SK-N-SH (cell line): Measurements from ENCODE around the gene SH2B3. TPM values are rescaled to one million over a fixed set of nuclear protein-coding genes. Genes with fewer than 3 reads are reported as not detected.

Experiments
- CTCF ChIA-PET: fragments of 300-600, 350-600 bp; formaldehyde crosslinking; extraction: SDS; loops from one replicate; lab custom pipeline; 2021; lab: Yijun Ruan, JAX
- POLR2A ChIA-PET: fragments of 350-600 bp; sonication (Branson Sonifier 250); formaldehyde crosslinking; extraction: SDS; loops from one replicate; lab custom pipeline; 2020; ENCODE audit warnings: antibody characterized with exemption, inconsistent platforms; lab: Yijun Ruan, JAX
- DNase-seq: peaks from one replicate; pipeline ENCODE4 v3.0.0; 2012
- H2AFZ ChIP-seq: fragments of 200-600 bp; sonication (generic); 2 replicates; pipeline ENCODE4 v1.8.1; 2016; ENCODE audit warnings: antibody characterized with exemption, mild to moderate bottlenecking, low read depth
- H3F3A ChIP-seq: fragments of 200-600 bp; sonication (generic); replicated peaks from 2 replicates; pipeline ENCODE3; 2016; ENCODE audit warnings: antibody characterized with exemption, mild to moderate bottlenecking; ENCODE audit not compliant: insufficient read depth
- H3K27ac ChIP-seq, 2 experiments: fragments of 200-500 bp in 1 of 2; fragments of 200-600 bp in 1 of 2; sonication (Bioruptor generic) in 1 of 2; sonication (generic), shearing (Covaris generic) in 1 of 2; 2 replicates each; pipeline versions ENCODE4 v1.5.1 to v1.6.1; 2014 to 2016; ENCODE audit warnings: low read depth in 2 of 2, inconsistent platforms in 1 of 2, low read length in 1 of 2, mild to moderate bottlenecking in 1 of 2, mixed read lengths in 1 of 2
- H3K27me3 ChIP-seq: fragments of 200-600 bp; sonication (generic), shearing (Covaris generic); 2 replicates; pipeline ENCODE4 v1.6.1; 2016; ENCODE audit warnings: mixed run types; ENCODE audit not compliant: insufficient read depth
- H3K36me3 ChIP-seq, 2 experiments: fragments of 200-500 bp in 1 of 2; fragments of 200-600 bp in 1 of 2; sonication (Bioruptor generic) in 1 of 2; sonication (generic) in 1 of 2; replicated peaks in 1 of 2; 2 replicates each; pipeline versions ENCODE3 to v1.5.1; 2014 to 2016; ENCODE audit warnings: low read length in 1 of 2, mild to moderate bottlenecking in 1 of 2; ENCODE audit not compliant: insufficient read depth in 2 of 2, control insufficient read depth in 1 of 2
- H3K4me1 ChIP-seq, 2 experiments: fragments of 200-500 bp in 1 of 2; fragments of 200-600 bp in 1 of 2; sonication (Bioruptor generic) in 1 of 2; sonication (generic), shearing (Covaris generic) in 1 of 2; 2 replicates each; pipeline versions ENCODE4 v1.5.1 to v1.6.1; 2014 to 2016; ENCODE audit warnings: low read depth in 1 of 2, low read length in 1 of 2, mixed run types in 1 of 2; ENCODE audit not compliant: insufficient read depth in 2 of 2, control insufficient read depth in 1 of 2
- H3K4me2 ChIP-seq: fragments of 200-600 bp; sonication (generic), shearing (Covaris generic); 2 replicates; pipeline ENCODE4 v1.6.1; 2017; ENCODE audit warnings: mixed run types
- H3K4me3 ChIP-seq, 2 experiments: fragments of 200-500 bp in 1 of 2; fragments of 200-600 bp in 1 of 2; sonication (Bioruptor generic) in 1 of 2; sonication (generic), shearing (Covaris generic) in 1 of 2; 2 replicates each; pipeline versions ENCODE4 v1.5.1 to v1.8.1; 2014 to 2016; ENCODE audit warnings: low read depth in 2 of 2, inconsistent platforms in 1 of 2, low read length in 1 of 2, mild to moderate bottlenecking in 1 of 2, mixed read lengths in 1 of 2, moderate library complexity in 1 of 2
- H3K79me2 ChIP-seq: fragments of 200-600 bp; sonication (generic); 2 replicates; pipeline ENCODE4 v1.8.1; 2017; ENCODE audit warnings: mild to moderate bottlenecking; ENCODE audit not compliant: insufficient read depth
- H3K9ac ChIP-seq: fragments of 200-600 bp; sonication (generic); 2 replicates; pipeline ENCODE4 v1.6.1; 2017; ENCODE audit warnings: mixed run types
- H3K9me2 ChIP-seq: fragments of 200-600 bp; sonication (generic); 2 replicates; pipeline ENCODE4 v1.6.1; 2017; ENCODE audit warnings: mixed run types
- H3K9me3 ChIP-seq: fragments of 200-600 bp; sonication (generic); 2 replicates; pipeline ENCODE4 v1.6.1; 2017; ENCODE audit warnings: mixed run types, mild to moderate bottlenecking, moderate library complexity
- H4K20me1 ChIP-seq: fragments of 200-600 bp; sonication (generic); 2 replicates; pipeline ENCODE4 v1.6.1; 2017; ENCODE audit warnings: mild to moderate bottlenecking, mixed run types; ENCODE audit not compliant: insufficient read depth
- CHD2 ChIP-seq: fragments of 150-350 bp; IDR thresholded peaks from 2 replicates; pipeline ENCODE4 v1.6.1; 2018; ENCODE audit warnings: low read length; ENCODE audit not compliant: partially characterized antibody
- CTCF ChIP-seq: fragments of 200-600 bp; sonication (generic); IDR thresholded peaks from 2 replicates; pipeline ENCODE4 v1.6.1; 2017; ENCODE audit warnings: antibody characterized with exemption, mild to moderate bottlenecking, moderate library complexity
- EP300 ChIP-seq, 2 experiments: IDR thresholded peaks; 2 replicates each; pipeline versions ENCODE4 v1.4.0 to v1.6.1; 2012; ENCODE audit warnings: borderline replicate concordance in 1 of 2, low read depth in 1 of 2, low read length in 1 of 2
- EZH2phosphoT487 ChIP-seq: fragments of 200-600 bp; sonication (generic); IDR thresholded peaks from 2 replicates; pipeline ENCODE4 v1.6.1; 2017; ENCODE audit warnings: low read depth, mixed run types, mild to moderate bottlenecking, antibody characterized with exemption, moderate library complexity, borderline replicate concordance
- FOSL2 ChIP-seq: IDR thresholded peaks from 2 replicates; pipeline ENCODE4 v1.4.0; 2012; ENCODE audit warnings: low read depth, mild to moderate bottlenecking, moderate library complexity, borderline replicate concordance
- MEF2A ChIP-seq: IDR thresholded peaks from 2 replicates; pipeline ENCODE4 v1.4.0; 2012; ENCODE audit warnings: low read depth, borderline replicate concordance
- NFIC ChIP-seq: IDR thresholded peaks from 2 replicates; pipeline ENCODE4 v1.4.0; 2012; ENCODE audit warnings: borderline replicate concordance
- POLR2AphosphoS5 ChIP-seq: IDR thresholded peaks from 2 replicates; pipeline ENCODE4 v1.6.1; 2012; ENCODE audit warnings: low read depth, low read length
- RAD21 ChIP-seq: IDR thresholded peaks from 2 replicates; pipeline ENCODE4 v1.6.1; 2012; ENCODE audit warnings: mild to moderate bottlenecking, low read length
- RCOR1 ChIP-seq: fragments of 150-350 bp; IDR thresholded peaks from 2 replicates; pipeline ENCODE4 v1.6.1; 2017; ENCODE audit warnings: antibody characterized with exemption, low read length
- SMC3 ChIP-seq: IDR thresholded peaks from 2 replicates; pipeline ENCODE4 v1.6.1; 2012; ENCODE audit warnings: low read depth, low read length, improper control_type of control experiment
- TEAD4 ChIP-seq: IDR thresholded peaks from 2 replicates; pipeline ENCODE4 v1.4.0; 2012; ENCODE audit warnings: mild to moderate bottlenecking, borderline replicate concordance; ENCODE audit not compliant: insufficient read depth
- USF2 ChIP-seq: fragments of 150-350 bp; IDR thresholded peaks from 2 replicates; pipeline ENCODE4 v1.6.1; 2017; ENCODE audit warnings: antibody characterized with exemption, low read length, low read depth, borderline replicate concordance
- WGBS: methylation state at CpG from one replicate; pipeline ENCODE4 v1.1.6; 2017; ENCODE audit warnings: low lambda C conversion rate; 5-methylcytosine and 5-hydroxymethylcytosine counted together
- polyA plus RNA-seq, 3 experiments: library from polyadenylated mRNA; depleted of rRNA; stranded (reverse); fragments of >200 nt; gene quantifications; 2 replicates each; pipeline ENCODE4 v1.2.3, GENCODE V29; 2012
- TF ChIP-seq, protein P1 (sequence below): IDR thresholded peaks from 2 replicates; pipeline ENCODE4; 2012
- TF ChIP-seq, protein P2 (sequence below): fragments of 150-350 bp; IDR thresholded peaks from 2 replicates; pipeline ENCODE4 v1.6.1; 2016; ENCODE audit warnings: mild to moderate bottlenecking, low read depth, low read length
- TF ChIP-seq, protein P3 (sequence below): IDR thresholded peaks from 2 replicates; pipeline ENCODE4 v1.4.0; 2012; ENCODE audit warnings: low read depth, borderline replicate concordance

Gene SH2B3
- polyA plus RNA-seq, 1 of the 3 experiments (the other 2 are of a cell fraction), result 15.6 TPM

- no peaks in the 10 kb centered on the region for H3K9me2 ChIP-seq
- ChIA-PET POLR2A (no interaction called here), CTCF (interaction anchor here (0.7 to 3.8 kb wide), 5 partner anchors 9 to 86 kb away, joined by 3 to 16 read pairs (median 3); no protein-coding TSS in a partner anchor)
- H4K20me1 ChIP-seq, result no peaks in the 10 kb centered on the region
- no peak overlapping the region for H2AFZ ChIP-seq
- H3K4me1 ChIP-seq, result no peaks in the 10 kb centered on the region
- no peak overlapping the region for H3K27ac ChIP-seq
- no peak overlapping the region for H3K9ac ChIP-seq
- TF ChIP-seq CHD2 (no peak), RCOR1 (no peak), SMC3 (no peak), POLR2AphosphoS5 (no peak), NFIC (no peak), TEAD4 (no peak), CTCF (peak; percentile 46), FOSL2 (no peak)
- TF ChIP-seq, protein P1, sequence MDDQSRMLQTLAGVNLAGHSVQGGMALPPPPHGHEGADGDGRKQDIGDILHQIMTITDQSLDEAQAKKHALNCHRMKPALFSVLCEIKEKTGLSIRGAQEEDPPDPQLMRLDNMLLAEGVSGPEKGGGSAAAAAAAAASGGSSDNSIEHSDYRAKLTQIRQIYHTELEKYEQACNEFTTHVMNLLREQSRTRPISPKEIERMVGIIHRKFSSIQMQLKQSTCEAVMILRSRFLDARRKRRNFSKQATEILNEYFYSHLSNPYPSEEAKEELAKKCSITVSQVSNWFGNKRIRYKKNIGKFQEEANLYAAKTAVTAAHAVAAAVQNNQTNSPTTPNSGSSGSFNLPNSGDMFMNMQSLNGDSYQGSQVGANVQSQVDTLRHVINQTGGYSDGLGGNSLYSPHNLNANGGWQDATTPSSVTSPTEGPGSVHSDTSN, result no peak
- TF ChIP-seq, all 33 proteins: peak for 1
- DNase-seq, result no peak
- Histone ChIP-seq H3F3A (peaks cover 18% of the 10 kb centered on the region), H3K27me3 (no peaks in the 10 kb centered on the region), H3K79me2 (peaks cover 24% of the 10 kb centered on the region; the same call in 1 of the 2 replicates), H3K4me3 (no peak overlapping the region), H3K4me2 (no peak overlapping the region), H3K9me3 (no peaks in the 10 kb centered on the region), H3K36me3 (peaks cover 33 to 84% of the 10 kb centered on the region in 2 experiments)
- 100% methylated on average over 2 of the region's 2 CpGs for WGBS
Observed at GRCh38 chr12:111482462-111482861, 76.7 kb downstream of the SH2B3 start.

GRCh38 chr12:111488271-111488670, 82.5 kb downstream of the SH2B3 start:
- Histone ChIP-seq H3K4me2 (no peak overlapping the region), H4K20me1 (no peaks in the 10 kb centered on the region), H3K27me3 (no peaks in the 10 kb centered on the region), H3K36me3 (peaks cover 61 to 92% of the 10 kb centered on the region in 2 experiments), H2AFZ (no peak overlapping the region), H3K9ac (no peak overlapping the region), H3K9me2 (no peaks in the 10 kb centered on the region), H3K27ac (no peak overlapping the region), H3K4me3 (no peak overlapping the region), H3K9me3 (no peaks in the 10 kb centered on the region), H3K4me1 (no peaks in the 10 kb centered on the region), H3F3A (peaks cover 11% of the 10 kb centered on the region), H3K79me2 (peaks cover 48% of the 10 kb centered on the region)
- TF ChIP-seq, protein P2, sequence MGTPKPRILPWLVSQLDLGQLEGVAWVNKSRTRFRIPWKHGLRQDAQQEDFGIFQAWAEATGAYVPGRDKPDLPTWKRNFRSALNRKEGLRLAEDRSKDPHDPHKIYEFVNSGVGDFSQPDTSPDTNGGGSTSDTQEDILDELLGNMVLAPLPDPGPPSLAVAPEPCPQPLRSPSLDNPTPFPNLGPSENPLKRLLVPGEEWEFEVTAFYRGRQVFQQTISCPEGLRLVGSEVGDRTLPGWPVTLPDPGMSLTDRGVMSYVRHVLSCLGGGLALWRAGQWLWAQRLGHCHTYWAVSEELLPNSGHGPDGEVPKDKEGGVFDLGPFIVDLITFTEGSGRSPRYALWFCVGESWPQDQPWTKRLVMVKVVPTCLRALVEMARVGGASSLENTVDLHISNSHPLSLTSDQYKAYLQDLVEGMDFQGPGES, result no peak
- TF ChIP-seq MEF2A (no peak), USF2 (no peak), EZH2phosphoT487 (no peak), EP300 (IDR thresholded peaks at IDR 0.05; ENCODE audit: borderline replicate concordance in 1 of 2, low read depth in 1 of 2, low read length in 1 of 2) (no peak), CHD2 (no peak), RCOR1 (no peak), RAD21 (no peak)
- TF ChIP-seq, protein P1, result no peak
- TF ChIP-seq, protein P3, sequence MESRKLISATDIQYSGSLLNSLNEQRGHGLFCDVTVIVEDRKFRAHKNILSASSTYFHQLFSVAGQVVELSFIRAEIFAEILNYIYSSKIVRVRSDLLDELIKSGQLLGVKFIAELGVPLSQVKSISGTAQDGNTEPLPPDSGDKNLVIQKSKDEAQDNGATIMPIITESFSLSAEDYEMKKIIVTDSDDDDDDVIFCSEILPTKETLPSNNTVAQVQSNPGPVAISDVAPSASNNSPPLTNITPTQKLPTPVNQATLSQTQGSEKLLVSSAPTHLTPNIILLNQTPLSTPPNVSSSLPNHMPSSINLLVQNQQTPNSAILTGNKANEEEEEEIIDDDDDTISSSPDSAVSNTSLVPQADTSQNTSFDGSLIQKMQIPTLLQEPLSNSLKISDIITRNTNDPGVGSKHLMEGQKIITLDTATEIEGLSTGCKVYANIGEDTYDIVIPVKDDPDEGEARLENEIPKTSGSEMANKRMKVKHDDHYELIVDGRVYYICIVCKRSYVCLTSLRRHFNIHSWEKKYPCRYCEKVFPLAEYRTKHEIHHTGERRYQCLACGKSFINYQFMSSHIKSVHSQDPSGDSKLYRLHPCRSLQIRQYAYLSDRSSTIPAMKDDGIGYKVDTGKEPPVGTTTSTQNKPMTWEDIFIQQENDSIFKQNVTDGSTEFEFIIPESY, result no peak
- no peak for DNase-seq
- WGBS, result 92% methylated on average over 4 of the region's 4 CpGs
- CTCF ChIA-PET, result interaction anchor here (0.6 to 2.3 kb wide), 6 partner anchors 11 to 91 kb away, joined by 3 to 10 read pairs (median 3); no protein-coding TSS in a partner anchor
- POLR2A ChIA-PET, result no interaction called here
